MM.1S (cell line): ENCODE results near the gene PTPRG.

Experiments
- CTCF ChIP-seq: fragments of 300-600 bp; sonication (generic); IDR thresholded peaks from 2 replicates; pipeline ENCODE4 v1.5.1; 2016; ENCODE audit warnings: antibody characterized with exemption, low read length, mixed read lengths
- EZH2 ChIP-seq: fragments of 300-600 bp; sonication (generic); optimal IDR thresholded peaks from 2 replicates; pipeline ENCODE3; 2017; ENCODE audit warnings: low read depth, mild to moderate bottlenecking, antibody characterized with exemption, low read length, mixed read lengths
- EZH2phosphoT487 ChIP-seq: fragments of 300-600 bp; sonication (generic); IDR thresholded peaks from 2 replicates; pipeline ENCODE4 v1.6.1; 2018; ENCODE audit warnings: antibody characterized with exemption, low read length

DNA sequence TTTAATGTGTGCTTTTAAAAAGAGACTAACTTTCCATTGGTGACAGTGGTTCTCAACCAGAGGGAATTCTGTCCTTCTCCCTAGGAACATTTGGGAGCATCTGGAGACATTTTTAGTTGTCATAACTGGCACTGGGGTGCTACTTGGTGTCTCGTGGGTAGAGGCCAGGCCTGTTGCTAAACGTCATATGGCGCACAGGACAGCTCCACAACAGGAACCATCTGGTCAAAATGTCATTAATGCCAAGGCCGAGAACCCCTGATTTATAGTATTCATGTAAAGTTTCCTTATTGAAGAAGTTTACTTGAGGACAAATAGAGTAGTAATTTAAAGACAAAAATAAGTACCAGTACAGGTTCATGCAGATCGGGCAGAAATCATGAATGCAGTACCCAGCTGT, 647.7 kb downstream of the PTPRG start:
- no peak for TF ChIP-seq EZH2phosphoT487
- no peak for TF ChIP-seq CTCF
- TF ChIP-seq EZH2, result no peak
